B cell (primary cell): Measurements from ENCODE around the gene PLAA. TPM values are rescaled to one million over a fixed set of nuclear protein-coding genes. Genes with fewer than 3 reads are reported as not detected.
A peak's percentile ranks its signal among the peaks of the same experiment; 100 is the strongest.

Experiments
- ATAC-seq: fragments of 200-7000 bp; cut with Tn5 transposase; one replicate; pipeline ENCODE4 v1.10.0; 2021; ENCODE audit warnings: low read depth, mild to moderate bottlenecking, moderate number of reproducible peaks, moderate library complexity
- CTCF ChIA-PET: fragments of 350-600 bp; sonication (Branson Sonifier 250); formaldehyde crosslinking; loops from one replicate; lab custom pipeline; 2021; ENCODE audit warnings: antibody characterized with exemption, inconsistent platforms; lab: Charles Lee
- POLR2A ChIA-PET: fragments of 350-600 bp; sonication (Branson Sonifier 250); formaldehyde crosslinking; loops from one replicate; lab custom pipeline; 2021; ENCODE audit warnings: antibody characterized with exemption; lab: Charles Lee
- DNase-seq: peaks from one replicate; pipeline ENCODE4 v3.0.0; 2013
- H2AFZ ChIP-seq: 2 replicates; pipeline ENCODE4 v1.6.1; 2012; ENCODE audit warnings: mild to moderate bottlenecking, low read depth, low read length; ENCODE audit not compliant: insufficient read depth, poor library complexity, severe bottlenecking
- H3K27ac ChIP-seq, 2 donors: 1 replicate in 1 of 2; 2 replicates in 1 of 2; pipeline ENCODE4 v1.5.1; 2012 to 2013; ENCODE audit warnings: low read length in 2 of 2, mild to moderate bottlenecking in 2 of 2, moderate library complexity in 1 of 2
- H3K27me3 ChIP-seq, 4 experiments: fragments of 200-600 bp in 1 of 4; sonication (generic) in 1 of 4; replicated peaks in 1 of 4; 1 replicate in 2 of 4; 2 replicates in 2 of 4; pipeline versions ENCODE4 v1.6.1 to v1.7.0; 2013 to 2016; ENCODE audit warnings: low read length in 3 of 4, mild to moderate bottlenecking in 2 of 4, mixed read lengths in 1 of 4, moderate library complexity in 1 of 4; ENCODE audit not compliant: insufficient read depth in 4 of 4, control insufficient read depth in 3 of 4; ENCODE audit errors: control extremely low read depth in 1 of 4
- H3K36me3 ChIP-seq, 2 experiments: replicated peaks in 1 of 2; 1 replicate in 1 of 2; 2 replicates in 1 of 2; pipeline versions ENCODE4 v1.6.1 to v1.7.1; 2013; ENCODE audit warnings: low read length in 1 of 2; ENCODE audit not compliant: insufficient read depth in 2 of 2, control insufficient read depth in 1 of 2; ENCODE audit errors: control extremely low read depth in 1 of 2, extremely low read depth in 1 of 2
- H3K4me1 ChIP-seq, 2 donors: fragments of 200-600 bp in 1 of 2; sonication (generic) in 1 of 2; 1 replicate in 1 of 2; 2 replicates in 1 of 2; pipeline versions ENCODE4 v1.5.1 to v1.6.1; 2013 to 2017; ENCODE audit warnings: low read length in 2 of 2; ENCODE audit not compliant: control insufficient read depth in 2 of 2, insufficient read depth in 2 of 2
- H3K4me2 ChIP-seq: replicated peaks from 2 replicates; pipeline ENCODE3; 2012; ENCODE audit warnings: mild to moderate bottlenecking, low read depth, low read length; ENCODE audit not compliant: poor library complexity, severe bottlenecking
- H3K4me3 ChIP-seq, 5 experiments: fragments of 200-600 bp in 1 of 5; sonication (generic) in 1 of 5; 1 replicate in 3 of 5; 2 replicates in 2 of 5; pipeline versions ENCODE4 v1.5.1 to v1.7.0; 2011 to 2016; ENCODE audit warnings: low read length in 4 of 5, mild to moderate bottlenecking in 4 of 5, low read depth in 2 of 5, control low read depth in 1 of 5, moderate library complexity in 1 of 5; ENCODE audit not compliant: insufficient read depth in 1 of 5; ENCODE audit errors: control extremely low read depth in 1 of 5, extremely low read depth in 1 of 5
- H3K79me2 ChIP-seq: fragments of 200-600 bp; sonication (generic); one replicate; pipeline ENCODE4 v1.6.0; 2016; ENCODE audit warnings: low read length; ENCODE audit not compliant: control insufficient read depth, insufficient read depth
- H3K9ac ChIP-seq: fragments of 200-600 bp; sonication (generic); 2 replicates; pipeline ENCODE4 v1.6.1; 2017; ENCODE audit warnings: mild to moderate bottlenecking, low read length, moderate library complexity
- H3K9me3 ChIP-seq, 3 donors: one replicate each; pipeline versions ENCODE4 v1.6.1 to v1.7.1; 2013; ENCODE audit warnings: low read length in 2 of 3; ENCODE audit not compliant: control insufficient read depth in 2 of 3, insufficient read depth in 1 of 3; ENCODE audit errors: control extremely low read depth in 1 of 3
- H4K20me1 ChIP-seq: 2 replicates; pipeline ENCODE4 v1.6.0; 2012; ENCODE audit warnings: mild to moderate bottlenecking, low read length; ENCODE audit not compliant: insufficient read depth, control insufficient read depth, poor library complexity, severe bottlenecking
- H3K27ac Mint-ChIP-seq: one replicate; pipeline ENCODE4 v1.8.0; 2021; ENCODE audit warnings: mixed read lengths
- H3K27me3 Mint-ChIP-seq: one replicate; pipeline ENCODE4 v1.8.0; 2021; ENCODE audit warnings: mixed read lengths
- H3K4me1 Mint-ChIP-seq: one replicate; pipeline ENCODE4 v1.8.0; 2021; ENCODE audit warnings: mixed read lengths
- H3K4me3 Mint-ChIP-seq: one replicate; pipeline ENCODE4 v1.8.0; 2021; ENCODE audit warnings: mixed read lengths
- H3K9me3 Mint-ChIP-seq: one replicate; pipeline ENCODE4 v1.8.0; 2022; ENCODE audit warnings: mixed read lengths; ENCODE audit not compliant: insufficient read depth
- CTCF ChIP-seq: fragments of 200-600 bp; IDR thresholded peaks from one replicate; pipeline ENCODE4 v1.8.0; 2022; ENCODE audit warnings: antibody characterized with exemption, mild to moderate bottlenecking
- EZH2 ChIP-seq: IDR thresholded peaks from 2 replicates; pipeline ENCODE4 v1.6.1; 2012; ENCODE audit warnings: borderline replicate concordance, low read depth, mild to moderate bottlenecking, moderate library complexity, low read length; ENCODE audit not compliant: insufficient read depth, poor library complexity, severe bottlenecking
- WGBS: methylation state at CpG from one replicate; pipeline ENCODE4 v1.1.5; 2013; ENCODE audit warnings: missing lambda C conversion rate; ENCODE audit not compliant: insufficient coverage; 5-methylcytosine and 5-hydroxymethylcytosine counted together
- intact Hi-C: fragments of 100-400 bp; cut with micrococcal nuclease; formaldehyde crosslinking; loops from one replicate; pipeline ENCODE4 v1.10.0; 2022
- polyA plus RNA-seq: library from polyadenylated mRNA; depleted of rRNA; stranded (reverse); fragments of >200 nt; gene quantifications from 2 replicates; pipeline ENCODE4 v1.2.3, GENCODE V29; 2012
- total RNA-seq, 2 donors: library from RNA; stranded (reverse); fragments of 120-200 nt in 1 of 2; gene quantifications; 1 replicate in 1 of 2; 2 replicates in 1 of 2; pipeline versions ENCODE4 v1.2.3 to v1.2.4, GENCODE V29; 2013 to 2022

The PLAA gene
- total and polyA plus RNA-seq, 2 donors (not counting 1 experiment from before 2014, with no cell fraction given) = 8.9 to 24.0 TPM

GRCh38 chr9:26956860-26957233 is 9.8 kb upstream of the PLAA start:
- Histone ChIP-seq H3K4me1 (peaks cover 12 to 13% of the 10 kb centered on the region in 2 donors), H3K27me3 (no peaks in the 10 kb centered on the region), H4K20me1 (no peaks in the 10 kb centered on the region), H3K4me3 (peak overlapping the region; percentile 64 to 86 (median 83)), H3K79me2 (no peaks in the 10 kb centered on the region), H3K9ac (peak overlapping the region; percentile 75), H3K27ac (peak overlapping the region in 1 of 2 donors; percentile 82), H3K36me3 (no peaks in the 10 kb centered on the region), H3K9me3 (no peaks in the 10 kb centered on the region), H2AFZ (peak overlapping the region; percentile 84), H3K4me2 (peak overlapping the region; percentile 79)
- peak overlapping the region; percentile 98 for H3K27ac Mint-ChIP-seq
- DNase-seq (no peak), ATAC-seq (no peak)
- H3K27me3 Mint-ChIP-seq = no peaks in the 10 kb centered on the region
- WGBS = 67% methylated on average over 1 of the region's 6 CpGs
- TF ChIP-seq EZH2 = no peak
- no peak for TF ChIP-seq CTCF
- peak overlapping the region; percentile 98 for H3K4me3 Mint-ChIP-seq
- no peaks in the 10 kb centered on the region for H3K9me3 Mint-ChIP-seq
- H3K4me1 Mint-ChIP-seq = peaks cover 32% of the 10 kb centered on the region
- intact Hi-C loops = loop anchor here (1.0 to 5.0 kb wide), 3 partner anchors 10 to 525 kb away; partner anchors contain the start of gene PLAA
- ChIA-PET CTCF (no interaction called here), POLR2A (interaction anchor here (2.0 kb wide), 1 partner anchor 10 kb away, joined by 24 read pairs; the partner anchor contains the start of gene PLAA)
